GM19035 (cell line): ENCODE measurements around the gene CLEC4C.

Source experiments
- ATAC-seq: cut with Tn5 transposase; IDR thresholded peaks from one replicate; pipeline ENCODE4 v1.9.1; 2021; ENCODE audit not compliant: unreplicated experiment

Gene CLEC4C

GRCh38 chr12:7729746-7730145, 17.4 kb downstream of the CLEC4C start:
- no peak for ATAC-seq

GRCh38 chr12:7723926-7724325, 23.2 kb downstream of the CLEC4C start:
- ATAC-seq: no peak

GRCh38 chr12:7719946-7720730, 27.0 kb downstream of the CLEC4C start:
- ATAC-seq: no peak

- ATAC-seq: no peak
Measured at GRCh38 chr12:7716381-7716780, 30.8 kb downstream of the CLEC4C start.

- no peak for ATAC-seq
Measured at GRCh38 chr12:7712841-7713442, 34.2 kb downstream of the CLEC4C start.

- no peak for ATAC-seq
Measured at GRCh38 chr12:7711133-7711532, 36.0 kb downstream of the CLEC4C start, which contains the start of gene DPPA3. TSS of gene DPPA3 (plus strand) at chr12:7711433. CDS start at chr12:7711571, 138 bp downstream.

- ATAC-seq: no peak
Measured at GRCh38 chr12:7709969-7710675, 37.1 kb downstream of the CLEC4C start.

- no peak for ATAC-seq
Measured at GRCh38 chr12:7705846-7706245, 41.3 kb downstream of the CLEC4C start.

GRCh38 chr12:7695566-7696197, 51.5 kb downstream of the CLEC4C start, which contains the start of gene GDF3:
TSS of gene GDF3 (minus strand) at chr12:7695775. CDS start at chr12:7695728, 47 bp downstream.
- no peak for ATAC-seq

- ATAC-seq: no peak
Measured at GRCh38 chr12:7695237-7695560, 52.0 kb downstream of the CLEC4C start.

GRCh38 chr12:7694556-7695236, 52.5 kb downstream of the CLEC4C start:
- no peak for ATAC-seq

- ATAC-seq: no peak
Measured at GRCh38 chr12:7693793-7694192, 53.4 kb downstream of the CLEC4C start.

- ATAC-seq: no peak
Measured at GRCh38 chr12:7681535-7681934, 65.6 kb downstream of the CLEC4C start.
